Medulla oblongata (tissue), 1 donor: ENCODE measurements around the gene SELENOT.
"Not testable (repeated sequence)": the region's sequence is repeated elsewhere in the genome, so short reads cannot be mapped to it uniquely, and the experiment has no call there.

Source experiments
- DNase-seq: peaks from one replicate; pipeline ENCODE4 v3.0.0-alpha.2; 2015; ENCODE audit errors: extremely low spot score

SELENOT gene

GRCh38 chr3:150607267-150608065 lies 4.3 kb downstream of the SELENOT start:
- DNase-seq = no peak

GRCh38 chr3:150609988-150610387 lies 6.9 kb downstream of the SELENOT start:
- DNase-seq = no peak

GRCh38 chr3:150610785-150611184 lies 7.7 kb downstream of the SELENOT start:
- no peak for DNase-seq

GRCh38 chr3:150611666-150612065 lies 8.5 kb downstream of the SELENOT start:
- DNase-seq = no peak

GRCh38 chr3:150612494-150612893 lies 9.4 kb downstream of the SELENOT start:
- DNase-seq = no peak

- no peak for DNase-seq
Observed at GRCh38 chr3:150613034-150613433, 9.9 kb downstream of the SELENOT start.

- DNase-seq = no peak
Observed at GRCh38 chr3:150613709-150614480, 10.8 kb downstream of the SELENOT start.

- DNase-seq = no peak
Observed at GRCh38 chr3:150620002-150620689, 17.0 kb downstream of the SELENOT start.

GRCh38 chr3:150622955-150623354 lies 19.8 kb downstream of the SELENOT start:
- not testable (repeated sequence) for DNase-seq

- DNase-seq = no peak
Observed at GRCh38 chr3:150623945-150624344, 20.8 kb downstream of the SELENOT start.

- no peak for DNase-seq
Observed at GRCh38 chr3:150626148-150626930, 23.2 kb downstream of the SELENOT start.

GRCh38 chr3:150627557-150627956 lies 24.4 kb downstream of the SELENOT start:
- no peak for DNase-seq

GRCh38 chr3:150631515-150632221 lies 28.5 kb downstream of the SELENOT start:
- DNase-seq = no peak

- DNase-seq = no peak
Observed at GRCh38 chr3:150635076-150635475, 32.0 kb downstream of the SELENOT start.

GRCh38 chr3:150635526-150635925 lies 32.4 kb downstream of the SELENOT start:
- peak; percentile 18 for DNase-seq

- DNase-seq = no peak
Observed at GRCh38 chr3:150636258-150636657, 33.1 kb downstream of the SELENOT start.

- DNase-seq = no peak
Observed at GRCh38 chr3:150639262-150639661, 36.1 kb downstream of the SELENOT start.

GRCh38 chr3:150640256-150640655 lies 37.1 kb downstream of the SELENOT start:
- no peak for DNase-seq

- no peak for DNase-seq
Observed at GRCh38 chr3:150653110-150653561, 50.0 kb downstream of the SELENOT start.

- DNase-seq = no peak
Observed at GRCh38 chr3:150656316-150656715, 53.2 kb downstream of the SELENOT start.
